Muscle layer of colon (tissue), 2 donors: ENCODE results near the gene IL15RA.

ENCODE experiments used
- H3K27ac ChIP-seq: one replicate; pipeline ENCODE4 v1.7.0; 2013; ENCODE audit warnings: low read depth, mild to moderate bottlenecking, low read length, moderate library complexity
- H3K27me3 ChIP-seq, 2 donors: one replicate each; pipeline ENCODE4 v1.7.0; 2013; ENCODE audit warnings: low read length in 2 of 2, mild to moderate bottlenecking in 2 of 2; ENCODE audit not compliant: insufficient read depth in 2 of 2, control insufficient read depth in 1 of 2
- H3K36me3 ChIP-seq: one replicate; pipeline ENCODE4 v1.7.0; 2013; ENCODE audit warnings: mild to moderate bottlenecking, low read length; ENCODE audit not compliant: insufficient read depth
- H3K4me1 ChIP-seq: one replicate; pipeline ENCODE4 v1.7.0; 2013; ENCODE audit warnings: mild to moderate bottlenecking, low read length; ENCODE audit not compliant: insufficient read depth
- H3K4me3 ChIP-seq, 2 donors: one replicate each; pipeline ENCODE4 v1.7.0; 2013; ENCODE audit warnings: low read length in 2 of 2, low read depth in 1 of 2, mild to moderate bottlenecking in 1 of 2, moderate library complexity in 1 of 2
- H3K9ac ChIP-seq: one replicate; pipeline ENCODE4 v1.7.0; 2013; ENCODE audit warnings: low read length
- H3K9me3 ChIP-seq: one replicate; pipeline ENCODE4 v1.7.0; 2013; ENCODE audit warnings: mild to moderate bottlenecking, low read length
- donor health status: abdominal sarcoma.
- donor health status: Adenocarcinoma of cecum.

Gene IL15RA

DNA sequence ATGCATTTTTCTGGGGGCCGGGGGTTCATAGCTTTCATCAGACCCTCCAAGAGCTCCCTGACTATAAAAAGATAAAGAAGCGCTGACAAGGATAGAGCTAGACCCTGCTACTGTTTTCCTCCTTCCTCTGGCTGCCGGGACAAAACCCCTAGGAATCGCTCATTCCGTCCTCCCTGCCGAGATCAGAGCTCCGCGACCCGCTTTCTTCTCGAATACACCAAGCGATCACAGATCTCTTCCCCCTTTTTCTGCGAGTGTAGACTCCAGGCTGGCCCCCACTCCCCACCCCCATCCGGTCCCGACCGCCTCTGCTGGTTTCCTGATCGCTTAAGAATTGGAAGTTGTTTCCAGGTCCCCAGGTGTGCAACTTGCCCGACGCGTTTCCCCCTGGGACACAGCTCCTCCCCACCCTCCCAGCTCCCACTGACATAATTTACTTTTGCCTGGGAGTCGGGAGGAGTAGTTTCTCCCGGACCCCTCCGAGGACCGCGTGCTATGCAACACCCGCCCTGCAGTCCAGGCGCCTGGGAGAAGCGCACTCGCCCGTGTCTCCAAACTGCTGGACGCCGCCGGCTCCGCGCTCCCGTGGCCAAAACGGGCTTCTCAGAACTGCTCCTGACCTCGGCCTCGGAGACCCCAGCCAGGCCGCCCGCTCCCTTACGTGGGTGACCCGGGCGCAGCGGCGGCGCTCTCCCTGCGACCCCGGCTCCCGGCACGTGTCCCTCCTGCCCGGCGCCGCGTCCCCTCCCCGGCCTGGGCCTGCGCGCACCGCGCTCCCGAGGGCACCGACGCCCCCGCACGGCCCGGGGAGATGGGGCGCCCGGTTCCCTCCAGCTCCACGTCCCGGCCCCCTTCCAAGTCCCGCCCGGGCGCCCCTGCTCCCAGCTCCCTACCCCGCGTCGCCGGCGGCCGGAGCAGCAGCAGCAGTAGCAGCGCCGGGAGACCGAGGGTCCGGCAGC lies 552 bp downstream of the IL15RA start:
- Histone ChIP-seq H3K36me3 (no peaks in the 10 kb centered on the region), H3K27ac (peak overlapping the region; percentile 72), H3K4me3 (peak overlapping the region; percentile 77 to 92), H3K27me3 (no peaks in the 10 kb centered on the region), H3K9ac (no peak overlapping the region), H3K9me3 (no peaks in the 10 kb centered on the region), H3K4me1 (no peaks in the 10 kb centered on the region)

DNA sequence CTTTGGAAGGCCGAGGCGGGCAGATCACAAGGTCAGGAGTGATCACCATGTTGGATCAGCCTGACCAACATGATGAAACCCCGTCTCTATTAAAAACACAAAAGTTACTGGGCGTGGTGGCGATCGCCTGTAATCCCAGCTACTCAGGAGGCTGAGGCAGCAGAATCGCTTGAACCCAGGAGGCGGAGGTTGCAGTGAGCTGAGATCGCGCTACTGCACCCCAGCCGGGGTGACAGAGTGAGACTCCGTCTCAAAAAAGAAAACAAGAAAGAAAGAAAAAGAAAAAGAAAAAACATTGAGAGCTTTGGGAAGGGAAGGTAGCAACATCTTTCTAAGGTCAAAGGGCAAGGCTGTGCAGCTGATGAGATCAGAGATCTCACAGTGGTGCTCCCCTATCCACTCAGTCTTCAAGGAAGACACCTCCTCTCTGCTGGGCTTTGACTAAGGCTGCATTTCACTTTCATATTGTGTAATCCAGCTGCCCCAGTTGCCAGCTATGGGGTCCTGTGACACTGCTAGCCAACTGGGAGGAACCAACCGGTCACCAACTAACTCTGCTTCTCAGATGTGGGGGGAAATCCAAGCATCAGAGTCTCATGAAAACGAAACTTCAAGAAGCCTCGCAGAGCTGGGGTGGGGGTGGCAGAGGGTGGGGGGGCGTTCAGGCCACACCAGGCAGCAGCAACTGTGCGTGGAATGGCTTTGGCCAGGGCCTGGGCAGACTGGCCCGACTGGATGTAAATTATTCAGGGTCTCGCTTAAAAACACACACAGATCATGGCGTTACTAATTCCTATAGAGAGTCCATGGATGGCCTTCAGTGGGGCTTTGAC lies 1.5 kb downstream of the IL15RA start:
- Histone ChIP-seq H3K27me3 (no peaks in the 10 kb centered on the region), H3K27ac (peak overlapping the region; percentile 14), H3K4me1 (no peaks in the 10 kb centered on the region), H3K9me3 (no peaks in the 10 kb centered on the region), H3K36me3 (no peaks in the 10 kb centered on the region), H3K9ac (no peak overlapping the region), H3K4me3 (peak overlapping the region in 1 of 2 donors; percentile 77)

DNA sequence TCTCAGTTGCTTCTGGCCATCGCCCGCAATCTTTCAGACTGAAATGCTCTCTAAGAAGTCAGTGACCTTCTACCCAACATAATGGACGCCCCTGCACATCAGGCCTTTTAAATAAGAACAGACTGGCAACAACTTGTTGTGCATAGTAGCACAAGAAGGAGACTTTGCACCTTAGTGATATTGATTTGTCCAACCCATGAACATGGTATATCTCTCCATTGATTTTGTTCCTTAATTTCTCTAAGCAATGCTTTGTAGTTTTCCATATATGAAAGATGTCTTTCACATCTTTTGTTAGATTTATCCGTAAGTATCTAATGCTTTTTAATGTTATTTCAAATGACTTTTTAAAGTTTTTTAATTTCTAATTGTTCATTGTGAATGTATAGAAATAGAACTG lies 4.3 kb downstream of the IL15RA start:
- no peak overlapping the region for H3K27ac ChIP-seq
- H3K9ac ChIP-seq = no peak overlapping the region
- H3K9me3 ChIP-seq = no peaks in the 10 kb centered on the region
- H3K4me1 ChIP-seq = no peaks in the 10 kb centered on the region
- no peaks in the 10 kb centered on the region for H3K36me3 ChIP-seq
- no peak overlapping the region for H3K4me3 ChIP-seq
- no peaks in the 10 kb centered on the region for H3K27me3 ChIP-seq

DNA sequence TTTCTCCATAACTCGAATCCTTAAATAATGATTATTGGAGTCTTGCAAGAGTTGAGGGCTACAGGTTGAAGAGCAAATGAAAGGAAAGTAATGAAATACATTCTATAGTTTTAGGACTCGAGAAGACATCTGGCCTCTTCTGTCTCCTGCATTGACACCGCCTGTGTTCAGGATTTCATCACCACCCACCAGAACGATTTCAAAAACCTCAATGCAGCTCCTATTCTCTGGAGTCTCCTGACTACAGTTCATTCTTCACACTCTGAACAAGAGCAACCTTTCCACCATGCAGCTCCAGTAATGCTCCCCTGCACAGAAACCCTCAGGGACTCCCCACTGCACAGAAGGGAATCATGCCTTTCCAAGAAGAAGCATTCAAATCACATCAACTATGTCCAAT lies 5.5 kb downstream of the IL15RA start:
- Histone ChIP-seq H3K9ac (no peak overlapping the region), H3K27me3 (no peaks in the 10 kb centered on the region), H3K4me3 (no peak overlapping the region), H3K4me1 (no peaks in the 10 kb centered on the region), H3K36me3 (no peaks in the 10 kb centered on the region), H3K27ac (no peak overlapping the region), H3K9me3 (no peaks in the 10 kb centered on the region)

DNA sequence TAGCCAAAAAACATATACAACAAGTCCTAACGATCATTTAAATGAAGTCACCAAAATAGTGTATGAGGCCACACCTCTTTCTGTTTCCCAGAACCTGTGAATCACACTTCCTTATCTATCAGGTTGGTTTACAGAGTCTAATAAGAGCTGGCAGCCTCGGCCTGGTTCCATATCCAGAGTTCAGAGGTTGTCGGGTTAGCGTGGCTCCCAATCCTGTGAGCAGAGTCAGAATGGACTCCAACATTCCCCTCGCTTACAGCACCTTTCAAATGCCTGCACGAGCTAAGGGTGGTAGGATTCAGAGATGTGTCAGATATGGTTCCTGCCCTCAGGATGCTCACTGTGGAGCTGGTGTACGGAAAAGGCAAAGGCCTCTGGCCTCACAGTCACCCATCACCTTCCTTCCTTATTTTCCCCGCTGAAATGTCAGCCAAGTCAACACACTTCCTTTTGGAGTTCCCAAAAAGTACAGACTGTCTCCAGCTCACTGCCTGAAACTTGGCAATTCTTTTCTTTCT lies 6.0 kb downstream of the IL15RA start:
- Histone ChIP-seq H3K4me1 (no peaks in the 10 kb centered on the region), H3K4me3 (no peak overlapping the region), H3K36me3 (no peaks in the 10 kb centered on the region), H3K9me3 (no peaks in the 10 kb centered on the region), H3K9ac (no peak overlapping the region), H3K27me3 (no peaks in the 10 kb centered on the region), H3K27ac (no peak overlapping the region)

DNA sequence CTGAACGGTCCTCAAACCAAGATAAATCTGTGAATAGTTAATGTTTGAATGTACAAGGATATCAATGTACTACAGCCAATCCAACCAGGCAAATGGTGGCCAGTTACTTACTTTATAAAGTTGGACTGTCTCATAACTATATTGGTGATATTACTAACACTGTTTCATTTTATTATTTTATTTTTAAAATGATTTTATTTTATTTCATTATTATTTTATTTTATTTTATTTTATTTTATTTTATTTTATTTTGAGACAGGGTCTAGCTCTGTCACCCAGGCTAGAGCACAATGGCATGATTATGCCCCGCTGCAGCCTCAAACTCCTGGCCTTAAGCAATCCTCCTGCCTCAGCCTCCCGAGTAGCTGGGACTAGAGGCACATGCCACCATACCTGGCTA lies 6.8 kb downstream of the IL15RA start:
- Histone ChIP-seq H3K27me3 (no peaks in the 10 kb centered on the region), H3K9me3 (no peaks in the 10 kb centered on the region), H3K9ac (no peak overlapping the region), H3K36me3 (no peaks in the 10 kb centered on the region), H3K4me1 (no peaks in the 10 kb centered on the region), H3K27ac (no peak overlapping the region), H3K4me3 (no peak overlapping the region)

DNA sequence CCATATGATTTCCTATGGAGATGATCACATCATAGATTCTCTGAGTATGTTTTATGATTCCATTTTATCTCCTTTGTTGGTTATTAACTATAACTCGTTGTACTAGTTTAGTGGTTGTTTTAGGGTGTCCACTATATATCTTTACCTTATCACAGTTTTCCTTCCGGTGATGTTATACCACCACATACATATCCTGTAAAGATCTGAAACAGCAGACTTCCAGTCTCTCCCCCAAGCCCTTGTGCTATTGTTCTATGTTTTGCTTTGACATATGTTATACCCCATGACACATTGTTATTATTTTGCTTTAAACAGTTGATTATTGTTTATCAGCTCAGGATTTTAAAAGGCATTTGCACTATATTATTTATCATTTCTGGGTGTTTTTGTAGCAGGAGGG lies 7.3 kb downstream of the IL15RA start:
- Histone ChIP-seq H3K27ac (no peak overlapping the region), H3K4me1 (no peaks in the 10 kb centered on the region), H3K9ac (no peak overlapping the region), H3K36me3 (no peaks in the 10 kb centered on the region), H3K27me3 (no peaks in the 10 kb centered on the region), H3K4me3 (no peak overlapping the region), H3K9me3 (no peaks in the 10 kb centered on the region)

DNA sequence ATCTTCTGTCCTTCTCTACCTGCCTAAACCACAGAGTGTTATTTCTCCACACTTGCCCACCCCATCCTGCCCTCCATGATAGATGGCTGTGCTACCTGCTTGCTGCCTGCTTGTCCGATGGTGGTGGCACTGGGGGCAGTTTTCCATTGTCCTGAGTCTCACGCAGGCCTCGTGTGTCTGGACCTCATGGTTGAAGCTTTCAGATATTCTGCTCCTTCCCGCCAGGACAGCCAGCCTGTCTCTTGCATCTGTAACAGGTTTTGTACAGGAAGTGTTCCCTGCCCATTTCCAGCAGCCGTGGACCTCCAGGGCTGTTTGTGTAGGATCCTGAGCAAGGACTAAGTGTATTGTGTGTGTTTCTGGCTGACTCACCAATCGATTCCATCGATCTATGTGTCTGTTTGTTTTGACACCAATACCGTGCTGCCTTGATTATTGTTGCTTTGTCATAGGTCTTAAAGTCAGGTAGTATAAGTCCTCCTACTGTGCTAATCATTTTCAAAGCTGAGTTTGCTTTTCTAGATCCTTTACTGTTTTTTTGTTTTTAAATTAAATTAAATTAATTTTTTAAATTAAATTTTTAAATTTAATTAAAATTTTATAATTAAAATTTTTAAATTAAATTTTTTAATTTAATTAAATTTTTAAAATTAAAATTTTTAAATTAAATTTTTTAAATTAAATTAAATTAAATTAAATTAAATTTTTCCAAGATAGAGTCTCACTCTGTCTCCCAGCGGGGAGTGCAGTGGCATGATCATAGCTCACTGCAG lies 8.5 kb downstream of the IL15RA start:
- Histone ChIP-seq H3K27me3 (no peaks in the 10 kb centered on the region), H3K36me3 (no peaks in the 10 kb centered on the region), H3K27ac (no peak overlapping the region), H3K4me3 (no peak overlapping the region), H3K9me3 (no peaks in the 10 kb centered on the region), H3K4me1 (no peaks in the 10 kb centered on the region), H3K9ac (no peak overlapping the region)

DNA sequence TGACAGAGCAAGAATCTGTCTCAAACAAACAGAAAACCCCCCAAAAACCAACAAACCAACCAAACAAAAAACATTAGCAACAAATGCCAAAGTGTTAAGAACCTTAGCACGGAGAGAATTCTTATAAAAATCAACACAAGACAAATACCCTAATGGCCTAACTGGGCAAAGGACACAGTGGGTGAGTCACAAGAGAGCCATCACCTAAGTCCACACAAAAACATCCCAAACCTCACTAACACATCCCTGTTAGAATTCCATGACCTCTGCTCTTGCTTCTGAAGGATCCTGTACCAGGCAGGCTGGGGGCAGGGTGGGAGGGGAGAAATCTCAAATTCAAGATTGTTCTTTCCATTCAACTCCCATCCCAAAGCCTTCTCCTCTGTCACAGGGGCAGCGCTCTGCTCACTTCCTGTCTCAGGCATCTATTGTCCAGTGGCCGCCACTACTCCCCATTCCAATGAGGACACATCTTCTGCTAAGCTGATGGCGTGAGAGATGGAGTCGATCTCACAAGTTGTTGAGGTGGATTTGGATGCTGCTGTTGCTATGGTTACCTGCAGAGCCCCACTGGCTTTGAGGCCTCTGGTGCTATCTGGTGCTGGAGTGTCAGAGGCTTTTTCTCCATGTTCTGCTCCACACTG lies 9.2 kb downstream of the IL15RA start:
- H3K4me1 ChIP-seq = no peaks in the 10 kb centered on the region
- no peak overlapping the region for H3K9ac ChIP-seq
- H3K4me3 ChIP-seq = no peak overlapping the region
- H3K36me3 ChIP-seq = no peaks in the 10 kb centered on the region
- H3K9me3 ChIP-seq = no peaks in the 10 kb centered on the region
- H3K27ac ChIP-seq = no peak overlapping the region
- H3K27me3 ChIP-seq = no peaks in the 10 kb centered on the region

DNA sequence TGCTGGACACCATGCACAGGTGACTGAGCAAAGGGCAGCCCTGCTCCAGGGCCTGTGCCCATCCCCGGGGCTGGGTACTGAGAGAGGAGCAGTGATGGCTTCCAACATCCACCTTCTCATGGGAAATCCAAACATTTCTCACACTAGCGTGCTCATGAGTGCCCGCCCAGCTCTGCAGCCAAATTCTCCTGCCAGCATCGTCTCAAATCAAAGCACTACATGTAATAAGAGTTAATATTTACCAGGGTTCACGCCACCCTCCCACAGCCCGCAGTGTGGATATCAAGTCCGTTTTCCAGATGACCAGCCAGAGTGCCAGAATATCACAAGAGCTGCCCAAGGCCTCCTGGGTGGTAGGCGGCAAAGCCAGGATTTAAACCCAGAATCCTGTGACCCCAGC lies 12.1 kb downstream of the IL15RA start:
- no peaks in the 10 kb centered on the region for H3K36me3 ChIP-seq
- H3K4me1 ChIP-seq = no peaks in the 10 kb centered on the region
- no peaks in the 10 kb centered on the region for H3K27me3 ChIP-seq
- no peaks in the 10 kb centered on the region for H3K9me3 ChIP-seq
- no peak overlapping the region for H3K4me3 ChIP-seq
- H3K27ac ChIP-seq = no peak overlapping the region
- no peak overlapping the region for H3K9ac ChIP-seq
